SK-N-SH treated with all-trans-retinoic acid at 6 μM for 48 hours (cell line): Measurements from ENCODE around the gene SLC51B.
"Not testable (repeated sequence)": the region's sequence is repeated elsewhere in the genome, so short reads cannot be mapped to it uniquely, and the experiment has no call there.

Experiments
- ATAC-seq: fragments of 200-7000 bp; cut with Tn5 transposase; 3 replicates; pipeline ENCODE4 v1.9.1; 2020; ENCODE audit warnings: mild to moderate bottlenecking, moderate library complexity
- ARNTL ChIP-seq: fragments of 450-650 bp; formaldehyde crosslinking; IDR thresholded peaks from 2 replicates; pipeline ENCODE4 v1.5.0; 2020; ENCODE audit warnings: low read depth, mild to moderate bottlenecking, moderate library complexity, borderline replicate concordance
- BACH2 ChIP-seq: fragments of 250-450 bp; sonication (Bioruptor Pico); IDR thresholded peaks from 2 replicates; pipeline ENCODE4 v1.9.0; 2021; ENCODE audit warnings: mild to moderate bottlenecking, borderline replicate concordance
- CREB5 ChIP-seq: fragments of 250-450 bp; sonication (Bioruptor Pico); IDR thresholded peaks from 2 replicates; pipeline ENCODE4 v1.5.1; 2020; ENCODE audit warnings: low read depth, mild to moderate bottlenecking, moderate library complexity
- CSDC2 ChIP-seq: fragments of 250-450 bp; sonication (Bioruptor Pico); IDR thresholded peaks from 2 replicates; pipeline ENCODE4 v1.5.0; 2020; ENCODE audit warnings: mild to moderate bottlenecking, moderate library complexity
- ESRRG ChIP-seq: fragments of 250-450 bp; sonication (Bioruptor Pico); IDR thresholded peaks from 2 replicates; pipeline ENCODE4 v1.6.1; 2021; ENCODE audit warnings: mild to moderate bottlenecking
- GLIS3 ChIP-seq: fragments of 250-450 bp; sonication (Bioruptor Pico); IDR thresholded peaks from 2 replicates; pipeline ENCODE4 v1.5.0; 2020; ENCODE audit warnings: mild to moderate bottlenecking, moderate library complexity
- ISL1 ChIP-seq: fragments of 250-450 bp; sonication (Bioruptor Pico); IDR thresholded peaks from 2 replicates; pipeline ENCODE4 v2.1.2; 2022; ENCODE audit warnings: mild to moderate bottlenecking, moderate library complexity
- OSR1 ChIP-seq: fragments of 250-450 bp; sonication (Bioruptor Pico); IDR thresholded peaks from 2 replicates; pipeline ENCODE4 v1.8.0; 2022; ENCODE audit warnings: moderate library complexity, mild to moderate bottlenecking, inconsistent platforms
- PATZ1 ChIP-seq: fragments of 250-450 bp; sonication (Bioruptor Pico); IDR thresholded peaks from 2 replicates; pipeline ENCODE4 v1.8.0; 2020; ENCODE audit warnings: mild to moderate bottlenecking, moderate library complexity, borderline replicate concordance
- POU6F1 ChIP-seq: fragments of 250-450 bp; sonication (Bioruptor Pico); IDR thresholded peaks from 2 replicates; pipeline ENCODE4 v1.8.0; 2021; ENCODE audit warnings: low read depth, mild to moderate bottlenecking, moderate library complexity, borderline replicate concordance
- PPARA ChIP-seq: fragments of 250-450 bp; sonication (Bioruptor Pico); IDR thresholded peaks from 2 replicates; pipeline ENCODE4 v1.5.0; 2020; ENCODE audit warnings: mild to moderate bottlenecking, borderline replicate concordance
- RARB ChIP-seq: fragments of 250-450 bp; sonication (Bioruptor Pico); IDR thresholded peaks from 2 replicates; pipeline ENCODE4 v1.8.0; 2021; ENCODE audit warnings: mild to moderate bottlenecking, moderate library complexity
- SNAI2 ChIP-seq: fragments of 250-450 bp; sonication (Bioruptor Pico); IDR thresholded peaks from 2 replicates; pipeline ENCODE4 v1.5.0; 2020; ENCODE audit warnings: mild to moderate bottlenecking, moderate library complexity
- TCF4 ChIP-seq: fragments of 250-450 bp; sonication (Bioruptor Pico); IDR thresholded peaks from 2 replicates; pipeline ENCODE4 v1.8.0; 2021; ENCODE audit warnings: mild to moderate bottlenecking, moderate library complexity, borderline replicate concordance
- TOX ChIP-seq: fragments of 250-450 bp; sonication (Bioruptor Pico); IDR thresholded peaks from 2 replicates; pipeline ENCODE4 v1.8.0; 2021; ENCODE audit warnings: mild to moderate bottlenecking, moderate library complexity, borderline replicate concordance
- TSHZ2 ChIP-seq: fragments of 250-450 bp; sonication (Bioruptor Pico); IDR thresholded peaks from 2 replicates; pipeline ENCODE4 v1.5.0; 2020; ENCODE audit warnings: mild to moderate bottlenecking, moderate library complexity
- ZC3H10 ChIP-seq: fragments of 250-450 bp; sonication (Bioruptor Pico); IDR thresholded peaks from 2 replicates; pipeline ENCODE4 v1.5.1; 2021; ENCODE audit warnings: mild to moderate bottlenecking, moderate library complexity
- ZFP3 ChIP-seq: fragments of 250-450 bp; sonication (Bioruptor Pico); IDR thresholded peaks from 2 replicates; pipeline ENCODE4 v1.5.0; 2020; ENCODE audit warnings: mild to moderate bottlenecking, moderate library complexity
- ZFP30 ChIP-seq: fragments of 450-650 bp; formaldehyde crosslinking; IDR thresholded peaks from 2 replicates; pipeline ENCODE4 v1.5.0; 2022; ENCODE audit warnings: mild to moderate bottlenecking, moderate library complexity
- ZNF565 ChIP-seq: fragments of 450-650 bp; formaldehyde crosslinking; conservative IDR thresholded peaks from 2 replicates; pipeline ENCODE4 v1.5.0; 2020; ENCODE audit warnings: low read depth, mild to moderate bottlenecking, moderate library complexity
- ZNF70 ChIP-seq: fragments of 450-650 bp; formaldehyde crosslinking; IDR thresholded peaks from 2 replicates; pipeline ENCODE4 v1.5.0; 2020; ENCODE audit warnings: mild to moderate bottlenecking, moderate library complexity
- ZNF8 ChIP-seq: fragments of 450-650 bp; formaldehyde crosslinking; IDR thresholded peaks from 2 replicates; pipeline ENCODE4 v1.5.0; 2020; ENCODE audit warnings: mild to moderate bottlenecking, moderate library complexity

Gene SLC51B

GRCh38 chr15:65008983-65009382, 36.2 kb upstream of the SLC51B start:
- no peak for TF ChIP-seq ESRRG
- TF ChIP-seq CSDC2 (CRISPR knock-in tag) = no peak
- TF ChIP-seq ZNF565 = no peak
- TF ChIP-seq ZFP30 (CRISPR knock-in tag) = no peak
- TF ChIP-seq ZNF8 (CRISPR knock-in tag) = no peak
- no peak for TF ChIP-seq OSR1 (CRISPR knock-in tag)
- no peak for TF ChIP-seq TOX
- no peak for TF ChIP-seq RARB (CRISPR knock-in tag)
- no peak for TF ChIP-seq ISL1 (CRISPR knock-in tag)
- TF ChIP-seq POU6F1 (CRISPR knock-in tag) = no peak
- no peak for TF ChIP-seq ZFP3 (CRISPR knock-in tag)
- no peak for TF ChIP-seq ZC3H10
- TF ChIP-seq TCF4 (CRISPR knock-in tag) = no peak
- no peak for TF ChIP-seq ZNF70 (CRISPR knock-in tag)
- TF ChIP-seq PPARA (CRISPR knock-in tag) = no peak
- peak; percentile 56; the same call in 1 of the 3 replicates for ATAC-seq

- ATAC-seq = not testable (repeated sequence)
Measured at GRCh38 chr15:65011198-65011597, 34.0 kb upstream of the SLC51B start.

GRCh38 chr15:65020419-65020818, 24.8 kb upstream of the SLC51B start:
- no peak for TF ChIP-seq TOX
- TF ChIP-seq SNAI2 (CRISPR knock-in tag) = no peak
- TF ChIP-seq ARNTL (CRISPR knock-in tag) = no peak
- peak; percentile 56; the same call in 2 of the 3 replicates for ATAC-seq

GRCh38 chr15:65021488-65021887, 23.7 kb upstream of the SLC51B start:
- TF ChIP-seq POU6F1 (CRISPR knock-in tag) = no peak
- no peak for TF ChIP-seq SNAI2 (CRISPR knock-in tag)
- no peak for TF ChIP-seq PPARA (CRISPR knock-in tag)
- TF ChIP-seq ZFP30 (CRISPR knock-in tag) = no peak
- TF ChIP-seq CREB5 (CRISPR knock-in tag) = no peak
- no peak for TF ChIP-seq PATZ1 (CRISPR knock-in tag)
- TF ChIP-seq ZNF8 (CRISPR knock-in tag) = no peak
- TF ChIP-seq TSHZ2 (CRISPR knock-in tag) = no peak
- no peak for TF ChIP-seq ARNTL (CRISPR knock-in tag)
- no peak for TF ChIP-seq ZFP3 (CRISPR knock-in tag)
- TF ChIP-seq ISL1 (CRISPR knock-in tag) = no peak
- TF ChIP-seq ZC3H10 = no peak
- no peak for TF ChIP-seq BACH2 (CRISPR knock-in tag)
- TF ChIP-seq GLIS3 (CRISPR knock-in tag) = no peak
- TF ChIP-seq ZNF565 = no peak
- no peak for TF ChIP-seq ESRRG
- ATAC-seq = no peak
